Occipital lobe (tissue), 2 donors: ENCODE results near the gene MAPKAPK3. TPM values are rescaled to one million over a fixed set of nuclear protein-coding genes. Genes with fewer than 3 reads are reported as not detected.

Source experiments
- DNase-seq: peaks from one replicate; lab custom pipeline; 2025; lab: John Stamatoyannopoulos, UW
- total RNA-seq: library from RNA; depleted of rRNA; stranded (reverse); fragments of >200 nt; gene quantifications from one replicate; pipeline ENCODE4 v1.2.3, GENCODE V29; 2014

MAPKAPK3 gene
- total RNA-seq, 1 donor from 2014 or later, result 5.5 TPM

DNA sequence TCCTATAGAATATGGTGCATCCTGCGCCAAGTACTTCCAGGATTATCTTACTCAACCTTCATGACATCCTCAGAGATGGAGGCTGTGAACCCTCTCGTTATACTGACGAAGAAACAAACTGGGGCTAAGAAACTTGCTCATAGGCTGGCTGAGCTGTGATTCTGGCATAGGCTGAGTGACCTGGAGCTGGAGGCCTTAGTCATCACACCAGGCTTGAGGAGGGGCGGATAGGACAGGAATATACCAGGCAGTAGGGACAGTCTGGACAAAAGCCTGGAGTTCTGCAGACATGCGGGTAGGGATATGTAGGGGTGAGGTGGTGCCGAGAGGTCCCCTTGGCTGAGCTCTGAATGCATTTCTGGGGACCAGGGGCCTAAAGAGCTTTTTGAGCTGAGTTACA, 29.6 kb upstream of the MAPKAPK3 start:
- DNase-seq, result no peak

DNA sequence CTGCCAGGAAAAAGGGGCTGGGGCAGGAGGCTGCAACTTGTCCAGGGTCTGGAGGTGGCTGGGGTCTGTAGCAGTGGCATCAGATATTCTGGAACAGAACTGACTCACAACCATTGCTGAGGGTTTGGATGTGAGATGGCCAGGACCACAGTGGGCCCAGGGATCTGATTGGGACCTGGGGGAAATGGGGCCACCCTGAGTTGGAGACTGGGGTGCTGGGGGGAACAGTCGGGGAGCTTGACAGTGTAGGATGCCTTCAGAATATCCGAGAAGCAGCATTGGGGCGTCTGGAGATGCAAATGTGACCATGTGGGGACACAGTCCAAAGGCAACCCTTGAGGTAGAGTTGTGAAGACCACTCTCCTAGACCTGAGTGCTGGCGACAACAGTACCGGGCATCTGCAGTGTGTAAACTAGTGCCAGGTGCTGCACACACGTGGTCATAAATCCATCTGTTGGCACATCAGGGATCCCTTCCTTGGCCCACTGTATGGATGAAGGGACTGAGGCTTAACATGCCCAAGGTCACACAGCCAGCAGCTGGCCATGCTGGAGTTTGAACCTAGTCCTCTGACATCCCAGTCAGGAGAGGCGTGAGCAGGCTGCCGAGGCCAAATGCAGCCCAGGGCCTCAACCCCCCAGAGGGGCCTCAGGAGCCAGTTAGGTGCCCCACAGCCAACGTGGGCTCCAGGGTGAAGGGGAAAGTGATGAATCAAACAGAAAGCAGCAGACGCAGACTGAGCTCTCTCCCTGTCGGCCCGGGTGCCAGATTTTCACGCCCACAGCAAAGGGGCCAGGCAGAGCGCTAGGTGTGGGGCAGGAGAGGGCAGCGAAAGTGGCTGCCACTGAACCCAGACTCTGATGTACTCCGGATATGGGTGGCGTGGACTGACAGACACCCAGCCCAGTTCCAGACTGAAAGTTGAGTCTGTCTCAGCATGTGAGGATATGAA, 28.9 kb upstream of the MAPKAPK3 start:
- DNase-seq, result no peak

DNA sequence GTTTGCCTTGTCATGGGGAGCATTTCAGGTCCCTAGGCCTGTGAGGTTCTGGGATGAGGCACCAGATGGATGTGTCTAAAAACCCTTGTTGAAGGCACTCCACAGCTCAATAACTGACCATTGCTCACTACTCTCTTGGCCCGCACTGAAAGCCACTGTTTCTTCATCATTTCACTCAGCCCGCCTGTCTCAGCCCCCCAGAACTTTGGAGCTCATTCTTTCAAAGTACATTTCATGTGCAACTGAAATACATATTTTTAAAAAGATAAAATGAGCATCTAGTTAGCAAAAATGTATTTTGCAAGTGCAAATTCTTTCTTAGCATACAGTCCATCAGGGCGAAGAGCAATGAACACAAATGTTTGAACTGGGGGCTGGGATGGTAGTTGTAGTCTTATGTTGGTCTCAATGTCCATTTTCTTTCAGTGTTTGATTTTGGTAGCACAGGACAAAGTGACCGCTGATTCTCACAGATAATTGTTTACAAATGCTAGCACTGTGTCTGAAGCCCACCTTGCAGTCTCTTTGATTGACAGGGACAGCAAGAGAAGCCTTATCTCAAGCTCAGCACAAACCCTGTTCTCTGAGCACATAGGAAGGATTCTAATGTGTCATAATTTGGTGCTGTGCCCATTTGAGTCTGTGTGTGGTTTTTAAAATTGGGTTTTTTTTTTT, 28.1 kb upstream of the MAPKAPK3 start:
- no peak for DNase-seq

DNA sequence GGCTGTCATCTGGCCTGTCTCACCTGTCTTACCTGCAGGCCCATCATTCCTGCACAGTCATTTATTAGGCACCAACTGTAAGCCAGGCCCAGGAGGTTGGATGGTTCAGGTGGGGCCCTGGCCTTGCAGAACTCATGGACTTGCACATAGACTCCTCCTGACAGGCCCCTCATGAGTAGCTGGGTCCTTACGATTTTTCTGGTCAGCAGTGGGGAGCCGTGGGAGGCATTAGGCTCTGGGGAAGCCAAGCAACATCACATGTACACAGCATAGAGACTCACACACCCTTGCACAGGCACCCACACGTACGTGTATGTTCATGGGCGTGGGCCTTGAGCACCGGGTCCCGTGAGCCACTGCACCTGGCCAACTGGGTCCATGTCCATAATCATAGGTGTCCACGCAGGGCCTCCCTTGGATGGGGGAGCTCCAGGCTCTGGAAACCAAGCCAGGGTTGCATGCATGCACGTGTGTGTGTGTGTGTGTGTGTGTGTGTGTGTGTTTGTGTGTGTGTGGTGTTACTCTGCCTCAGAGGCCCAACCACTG, 25.7 kb upstream of the MAPKAPK3 start:
- no peak for DNase-seq

DNA sequence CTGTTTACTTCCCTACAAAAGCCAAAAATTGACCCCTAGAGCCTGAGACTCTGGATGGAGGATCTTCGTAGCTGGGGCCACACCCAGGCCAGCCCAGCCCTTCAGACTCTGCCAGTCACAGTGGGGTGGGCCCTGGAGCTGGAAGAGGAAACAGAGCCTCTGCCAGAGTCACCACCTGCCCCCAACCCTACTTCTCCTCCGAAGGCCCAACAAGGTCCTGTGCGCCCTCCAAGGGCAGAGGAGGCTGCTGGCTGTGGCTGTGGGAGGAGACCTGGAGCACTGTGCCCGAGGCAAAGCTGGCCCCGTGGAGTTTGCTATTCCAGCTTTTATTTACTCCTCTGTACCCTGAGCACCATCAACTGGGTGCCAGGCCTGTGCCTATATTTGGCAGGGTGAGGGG, 24.4 kb upstream of the MAPKAPK3 start:
- DNase-seq, result no peak

DNA sequence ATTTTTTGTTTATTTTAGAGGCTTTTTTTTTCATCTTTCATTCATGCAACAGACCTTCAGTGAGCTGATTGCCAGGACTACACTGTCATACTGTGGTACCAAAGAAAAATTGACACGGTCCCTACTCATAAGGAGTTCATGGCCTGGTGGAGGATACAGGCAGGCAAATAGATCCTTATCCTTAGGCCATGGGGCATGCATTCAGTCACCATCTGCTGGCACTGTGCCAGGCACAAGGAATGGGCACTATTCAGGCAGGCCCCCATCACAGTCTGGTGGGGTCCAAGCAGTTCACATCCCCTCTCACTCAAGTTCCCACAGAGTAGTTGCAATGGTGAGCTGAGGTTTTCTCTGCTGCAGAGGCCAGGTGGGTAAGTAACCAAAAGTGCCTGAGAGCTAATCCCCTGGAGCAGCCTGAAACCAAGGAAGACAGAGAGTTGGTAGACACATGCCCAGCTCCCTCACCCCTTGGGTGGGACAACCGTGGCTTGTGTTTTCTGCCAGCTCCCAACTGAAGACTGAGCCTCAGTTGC, 22.6 kb upstream of the MAPKAPK3 start:
- no peak for DNase-seq

DNA sequence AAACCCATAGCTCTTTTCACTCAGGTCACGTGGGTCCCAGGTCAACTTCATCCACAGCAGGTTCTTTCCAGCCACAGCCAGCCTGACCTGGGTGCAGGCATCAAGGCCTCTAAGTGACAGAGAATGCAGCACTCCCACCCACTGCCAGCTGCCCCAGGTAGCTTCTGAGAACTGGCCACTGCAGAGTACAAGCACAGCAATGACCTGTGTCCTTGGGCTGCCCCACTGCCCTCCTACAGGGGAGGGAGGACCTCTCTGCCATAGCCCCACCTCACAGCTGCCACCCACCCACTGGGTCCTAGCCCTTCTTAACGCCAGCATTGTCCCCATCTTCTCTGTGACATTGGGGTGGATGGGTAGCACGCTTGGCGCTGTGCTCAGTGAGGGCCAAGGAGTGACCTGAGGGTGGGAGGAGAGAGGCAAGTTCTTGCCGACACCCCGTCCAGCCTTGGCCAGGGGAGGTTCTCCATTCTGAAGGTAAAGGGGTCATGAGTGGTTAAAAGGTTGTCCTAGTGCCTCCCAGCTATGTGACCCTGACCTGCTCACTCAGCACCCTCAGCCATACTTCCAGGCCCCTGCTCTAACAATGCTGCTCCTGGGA, 17.7 kb upstream of the MAPKAPK3 start:
- no peak for DNase-seq

DNA sequence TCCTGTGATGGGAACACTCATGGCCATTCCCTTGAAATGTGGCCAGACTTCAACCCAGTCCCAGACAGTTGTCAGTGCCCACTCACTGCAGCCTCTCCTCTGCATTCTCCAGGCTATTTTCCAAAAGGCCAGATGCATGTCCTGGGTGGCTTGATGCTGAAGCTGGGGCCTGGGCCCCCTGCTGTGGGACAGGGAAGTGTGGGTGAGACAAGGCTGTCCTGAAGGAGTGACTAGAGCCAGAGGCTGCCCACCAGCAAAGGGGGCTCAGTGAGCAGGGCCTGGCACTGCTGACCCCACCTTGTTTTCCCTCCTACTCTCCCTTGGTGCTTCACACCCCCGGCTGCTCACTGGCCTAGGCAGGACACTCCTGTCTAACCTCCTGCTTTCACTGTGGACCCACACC, 17.2 kb upstream of the MAPKAPK3 start:
- DNase-seq, result no peak

DNA sequence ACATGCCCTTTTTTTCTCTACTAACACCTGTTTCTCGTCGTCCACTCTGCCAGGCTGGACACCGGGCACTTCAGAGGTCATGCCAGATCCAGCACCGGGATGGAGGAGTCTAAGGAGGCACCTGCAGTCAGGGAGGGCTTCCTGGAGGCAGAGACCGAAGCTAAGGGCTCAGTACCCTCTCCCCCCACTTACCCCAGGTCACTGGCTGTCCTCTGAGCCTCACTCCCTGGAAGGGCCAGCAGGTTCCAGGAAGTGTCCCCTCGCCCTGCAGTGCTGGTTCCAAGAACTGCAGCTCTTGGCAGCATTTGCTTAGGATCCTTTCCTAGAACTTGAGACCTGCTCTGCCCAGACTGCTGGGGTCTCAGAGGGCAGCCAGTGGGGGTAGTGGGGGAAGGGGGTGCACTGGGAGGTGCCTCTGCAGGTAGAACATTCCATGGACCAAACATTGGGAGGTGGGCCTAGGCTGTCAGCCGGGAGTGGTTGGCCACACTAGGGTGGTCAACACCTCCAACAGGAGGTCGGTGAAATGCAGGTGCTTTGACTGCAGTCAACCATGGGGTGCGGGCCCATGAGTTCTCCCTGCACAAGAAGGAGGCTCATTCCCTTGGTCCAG, 16.7 kb upstream of the MAPKAPK3 start:
- no peak for DNase-seq

DNA sequence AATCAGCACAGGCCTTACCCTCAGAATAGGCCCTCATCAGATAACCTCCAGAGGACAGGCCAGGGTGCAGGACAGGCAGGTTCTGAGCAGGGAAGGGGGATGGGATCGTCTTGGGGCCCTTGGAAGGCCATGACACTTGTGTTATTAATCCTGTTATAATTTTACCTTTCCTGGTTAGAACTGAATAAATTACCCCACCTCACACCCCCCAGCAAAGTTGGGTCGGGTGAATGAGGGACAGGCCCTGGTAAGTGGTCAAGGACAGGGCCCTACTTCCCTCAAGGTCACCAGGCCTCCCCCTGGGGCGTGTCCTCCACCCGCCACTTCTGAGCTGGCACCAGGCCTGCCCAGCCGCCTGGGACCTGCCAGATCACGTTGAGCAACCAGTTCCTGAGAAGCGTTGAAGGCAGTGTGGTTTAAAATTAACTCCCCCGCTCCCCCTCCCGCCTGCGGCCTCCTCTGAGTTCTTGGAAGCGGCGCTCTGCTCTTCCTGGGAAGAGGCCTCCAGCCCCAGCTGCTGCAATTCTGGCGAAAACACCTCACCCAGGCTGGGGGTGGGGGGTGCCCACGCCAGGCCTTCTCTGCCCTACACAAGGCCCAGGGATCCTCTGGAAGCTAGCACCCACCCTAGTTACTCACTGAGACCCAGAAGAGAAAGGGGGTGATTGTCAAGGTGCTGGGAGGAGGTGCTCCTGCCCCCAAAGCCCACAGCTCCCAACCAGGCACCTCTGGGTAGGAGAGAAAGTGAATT, 15.9 kb upstream of the MAPKAPK3 start:
- peak; percentile 83 for DNase-seq

DNA sequence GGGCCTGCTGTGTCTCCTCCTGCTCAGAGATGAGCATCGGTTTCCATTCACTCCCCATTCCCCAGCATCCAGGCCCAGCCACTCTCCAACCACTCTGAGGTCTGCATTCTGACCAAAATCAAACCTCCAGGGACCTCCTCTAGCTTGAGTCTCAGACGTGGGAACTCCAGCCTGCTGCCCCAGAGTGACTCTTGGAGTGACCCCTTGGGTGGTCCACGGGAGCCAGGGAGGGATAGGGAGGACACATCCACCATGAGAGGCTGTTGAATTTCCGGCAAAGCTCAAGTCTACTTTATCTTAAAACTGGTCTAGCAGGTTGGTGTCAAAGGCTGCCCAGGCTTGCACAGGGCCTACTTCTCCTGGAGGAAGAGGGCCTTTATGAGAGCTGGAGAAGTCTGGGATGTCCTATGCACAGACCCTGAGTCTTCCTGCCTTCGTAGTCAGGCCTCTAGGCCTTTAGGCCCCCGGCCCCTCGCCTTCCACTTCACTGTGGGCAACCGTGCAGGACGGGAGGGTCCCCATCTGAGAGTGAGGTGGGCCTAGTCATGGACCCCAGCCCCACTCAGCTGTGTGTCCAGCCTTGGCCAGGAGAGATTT, 14.3 kb upstream of the MAPKAPK3 start:
- no peak for DNase-seq

DNA sequence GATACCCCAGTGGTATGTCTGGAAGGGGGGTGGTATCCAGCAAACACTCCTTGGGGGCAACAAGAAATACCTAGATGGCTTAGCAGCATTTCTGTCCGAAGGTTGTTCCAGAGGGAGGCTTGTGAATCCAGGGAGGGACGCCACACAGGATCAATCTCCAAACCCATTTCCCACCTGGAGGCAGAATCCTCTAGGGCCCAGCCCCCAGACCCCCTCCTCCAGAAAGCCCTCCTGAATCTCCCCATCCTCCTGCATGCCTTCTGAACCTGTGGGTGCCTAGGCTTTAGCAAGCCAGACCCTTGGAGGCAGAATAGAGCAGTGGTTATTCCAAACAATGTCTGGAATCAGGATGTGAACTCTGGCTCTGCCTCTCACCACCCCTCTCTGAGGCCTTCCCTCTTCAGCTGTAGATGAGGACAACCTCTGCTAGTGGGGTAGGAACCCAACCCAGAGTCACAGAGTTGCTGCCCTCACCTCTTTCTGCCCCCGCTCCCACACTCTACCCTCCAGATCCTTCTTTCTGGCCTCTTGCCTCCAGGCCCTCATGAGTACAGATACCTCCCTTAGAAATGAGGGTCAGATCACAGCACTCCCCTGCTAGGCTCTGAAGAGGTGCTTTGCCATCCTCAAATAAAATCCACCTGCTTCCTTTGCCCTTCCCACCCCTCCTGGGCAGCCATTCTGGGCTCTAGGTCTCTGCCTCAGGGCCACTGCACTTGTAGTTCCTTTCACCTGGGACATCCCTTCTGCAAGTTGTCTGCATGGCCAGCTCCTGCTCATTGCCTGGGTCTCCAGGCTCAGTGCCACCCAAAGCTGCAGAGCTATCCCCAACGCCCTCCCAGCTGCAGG, 13.5 kb upstream of the MAPKAPK3 start:
- DNase-seq, result no peak

DNA sequence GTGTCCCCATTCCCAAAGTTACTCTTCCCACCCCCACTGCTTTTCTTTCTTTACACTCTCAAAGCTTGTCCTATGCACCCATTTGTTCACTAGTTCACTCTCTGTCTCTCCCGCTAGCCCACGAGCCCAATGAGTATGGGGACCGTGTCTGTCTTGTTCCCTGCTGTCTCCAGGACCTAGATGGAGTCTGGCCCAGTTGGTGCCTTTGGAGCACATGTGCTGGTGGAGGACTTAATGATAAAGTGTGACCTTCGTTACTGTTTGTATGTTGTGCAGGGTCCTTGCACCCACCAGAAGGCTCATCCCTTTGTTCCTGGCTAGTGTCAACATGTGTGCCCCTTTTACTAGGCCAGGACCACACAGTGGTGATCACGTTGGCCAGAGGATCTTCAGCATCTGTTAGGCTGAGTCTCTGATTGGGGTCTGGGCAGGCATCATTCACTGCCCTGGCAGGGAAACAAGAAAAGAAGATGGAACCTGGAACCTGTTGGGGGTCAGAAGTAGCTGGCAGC, 12.8 kb upstream of the MAPKAPK3 start:
- DNase-seq, result no peak

DNA sequence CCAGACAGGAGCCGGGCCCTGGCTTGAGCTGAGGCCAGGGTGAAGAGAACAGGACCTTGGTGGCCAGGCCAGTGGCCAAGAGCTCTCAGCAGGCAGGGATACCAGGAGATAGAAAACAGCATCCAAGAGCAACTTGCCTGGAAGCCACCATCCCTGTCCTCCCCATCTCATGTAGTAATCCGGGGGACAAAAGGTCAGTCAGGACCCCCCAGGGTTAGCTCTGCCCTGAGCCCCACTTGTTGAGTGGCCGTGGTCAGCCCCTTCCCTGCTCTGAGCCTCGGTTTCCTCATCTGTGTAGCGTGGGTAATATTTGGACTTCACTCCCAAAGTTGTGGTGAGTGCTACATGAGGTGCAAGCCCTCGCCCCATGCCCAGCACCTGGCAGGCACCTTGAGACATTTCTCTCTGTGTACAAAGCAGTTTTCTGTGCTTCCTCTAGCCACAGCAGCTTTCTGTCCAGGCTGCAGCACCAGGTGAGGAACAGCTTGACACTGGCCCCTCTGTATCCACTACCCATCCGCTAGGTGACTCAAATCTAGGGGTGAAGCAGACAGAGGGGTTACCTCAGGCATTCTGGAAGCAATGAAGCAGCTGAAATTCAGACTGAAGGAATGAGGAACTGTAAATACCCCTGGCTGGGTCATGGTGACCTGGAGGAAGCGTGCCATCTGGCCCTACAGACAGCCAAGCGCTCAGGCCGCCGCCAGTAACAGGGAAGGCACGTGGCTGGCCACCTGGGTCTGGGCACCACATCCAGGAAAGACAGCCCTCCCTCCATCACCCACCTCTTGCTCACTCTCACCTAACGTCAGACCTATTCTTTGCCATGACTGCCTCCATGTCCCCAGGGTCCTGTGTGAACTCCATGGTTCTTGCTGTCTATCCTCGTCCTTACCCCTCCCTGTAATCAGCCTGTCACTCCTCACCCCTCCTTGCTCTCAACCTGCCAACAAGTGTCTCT, 12.0 kb upstream of the MAPKAPK3 start:
- no peak for DNase-seq

DNA sequence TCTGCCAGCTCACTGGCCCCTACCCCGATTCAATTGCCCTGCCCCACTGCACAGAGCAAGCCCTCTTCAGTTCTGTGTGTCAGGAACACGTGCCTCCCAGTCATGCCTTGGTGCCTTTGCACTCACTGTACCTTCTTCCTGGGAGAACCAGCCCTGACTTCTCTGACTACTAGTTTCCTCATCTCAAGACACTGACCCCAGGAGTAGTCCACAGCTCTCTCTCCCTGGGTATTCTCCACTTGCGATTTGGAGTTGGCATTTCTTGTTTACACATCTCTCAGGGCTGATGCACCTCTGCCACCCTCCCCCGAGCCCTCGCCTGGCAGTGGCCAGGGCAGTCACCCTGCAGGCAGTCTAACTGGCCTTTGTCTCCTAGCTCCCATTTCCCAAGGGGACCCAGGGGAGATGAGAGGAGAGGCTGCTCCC, 11.0 kb upstream of the MAPKAPK3 start:
- DNase-seq, result no peak

DNA sequence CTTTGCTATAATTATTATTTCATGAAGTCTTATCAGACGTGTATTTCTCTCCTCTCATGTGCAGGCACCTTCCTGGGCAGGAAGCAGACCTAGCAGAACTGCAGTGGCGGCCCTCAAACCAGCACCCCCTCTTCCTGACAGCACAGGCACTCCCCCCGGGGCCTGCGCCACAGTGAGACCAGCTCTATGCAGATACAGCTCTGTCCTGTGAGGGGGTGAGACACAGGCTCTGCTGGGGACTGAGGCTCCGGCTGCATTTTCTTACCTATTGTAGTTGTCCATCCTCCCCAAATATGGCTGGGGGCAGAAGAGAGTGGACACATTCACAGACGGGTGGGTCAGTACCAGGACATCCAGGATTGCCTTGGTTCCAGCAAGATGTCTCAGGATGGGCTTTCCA, 10.4 kb upstream of the MAPKAPK3 start:
- DNase-seq, result no peak

DNA sequence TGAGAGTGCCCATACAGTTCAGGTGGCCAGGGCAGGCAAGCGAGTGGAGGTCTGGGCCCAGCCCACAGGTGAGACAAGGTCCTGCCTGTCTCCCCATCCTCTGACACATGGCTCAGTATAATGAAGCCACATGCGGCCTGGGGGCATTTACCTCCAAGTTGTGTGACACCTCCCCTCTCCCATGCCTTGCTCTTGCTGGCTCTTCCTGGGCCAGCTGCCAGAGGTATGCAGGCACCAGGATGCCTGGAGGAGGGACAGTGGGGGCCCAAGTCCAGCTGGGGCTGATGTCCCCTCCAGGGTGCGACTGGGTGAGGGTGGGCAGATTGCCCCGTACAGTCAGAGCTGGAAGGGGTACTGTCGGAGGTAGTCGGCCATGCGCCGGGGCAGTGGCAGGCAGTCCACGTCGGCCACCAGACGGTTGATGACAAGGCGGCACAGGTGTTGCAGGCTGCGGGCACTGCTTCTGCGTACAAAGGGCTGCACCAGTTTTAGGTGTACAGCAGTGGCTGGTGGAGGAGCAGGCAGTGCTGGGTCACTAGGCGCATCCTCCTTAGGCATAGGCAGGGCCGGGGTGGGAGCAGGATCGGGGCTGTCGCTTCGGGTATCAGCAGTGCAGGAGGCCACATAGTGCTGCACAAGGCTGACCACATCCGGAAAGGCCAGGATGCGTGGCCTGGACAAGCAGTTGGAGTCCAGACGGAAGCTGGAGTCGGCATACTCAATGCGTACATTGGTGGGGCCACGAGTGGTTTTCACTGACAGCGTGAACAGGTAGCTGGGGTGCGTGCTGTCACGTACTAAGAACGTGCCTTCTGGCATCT, 9.5 kb upstream of the MAPKAPK3 start:
- DNase-seq, result no peak
